ENCODE data around the gene MRGPRE. TPM values are rescaled to one million over a fixed set of nuclear protein-coding genes. Genes with fewer than 3 reads are reported as not detected.

MRGPRE gene
- total RNA-seq, 2 donors from 2014 or later, result not detected

GRCh38 chr11:3227568-3228444 lies 4.4 kb downstream of the MRGPRE start:
- Histone ChIP-seq H3K27ac (no peak overlapping the region), H3K4me3 (no peak overlapping the region), H3K4me1 (ENCODE audit: control insufficient read depth in 1 of 2, low read depth in 2 of 2) (peaks cover 0 to 12% of the 10 kb centered on the region in 2 donors), H3K9me3 (no peaks in the 10 kb centered on the region), H3K36me3 (no peaks in the 10 kb centered on the region), H3K27me3 (replicated peaks; ENCODE audit: insufficient read depth) (no peaks in the 10 kb centered on the region)
- no peak for DNase-seq (ENCODE audit: low spot score)
- no peak for ATAC-seq (ENCODE audit: insufficient number of reproducible peaks, low FRiP score, low read depth)
- TF ChIP-seq CTCF (IDR thresholded peaks at IDR 0.05), result no peak

GRCh38 chr11:3226846-3227567 lies 5.2 kb downstream of the MRGPRE start:
- Histone ChIP-seq H3K4me1 (ENCODE audit: control insufficient read depth in 1 of 2, low read depth in 2 of 2) (peaks cover 0 to 6% of the 10 kb centered on the region in 2 donors), H3K9me3 (no peaks in the 10 kb centered on the region), H3K27me3 (replicated peaks; ENCODE audit: insufficient read depth) (no peaks in the 10 kb centered on the region), H3K27ac (no peak overlapping the region), H3K36me3 (no peaks in the 10 kb centered on the region), H3K4me3 (no peak overlapping the region)
- TF ChIP-seq CTCF (IDR thresholded peaks at IDR 0.05), result no peak
- no peak for DNase-seq (ENCODE audit: low spot score)
- ATAC-seq (ENCODE audit: insufficient number of reproducible peaks, low FRiP score, low read depth), result no peak

- no peaks in the 10 kb centered on the region for H3K27me3 ChIP-seq (replicated peaks; ENCODE audit: insufficient read depth)
- TF ChIP-seq CTCF (IDR thresholded peaks at IDR 0.05), result no peak
- H3K9me3 ChIP-seq, result no peaks in the 10 kb centered on the region
- H3K4me3 ChIP-seq, result no peak overlapping the region
- no peak for ATAC-seq (ENCODE audit: insufficient number of reproducible peaks, low FRiP score, low read depth)
- no peak for DNase-seq (ENCODE audit: low spot score)
- no peaks in the 10 kb centered on the region for H3K36me3 ChIP-seq
- H3K27ac ChIP-seq, result no peak overlapping the region
- H3K4me1 ChIP-seq (ENCODE audit: control insufficient read depth in 1 of 2, low read depth in 2 of 2), result no peaks in the 10 kb centered on the region
Measured at GRCh38 chr11:3225826-3226750, 6.1 kb downstream of the MRGPRE start.

- no peaks in the 10 kb centered on the region for H3K27me3 ChIP-seq (replicated peaks; ENCODE audit: insufficient read depth)
- ATAC-seq (ENCODE audit: insufficient number of reproducible peaks, low FRiP score, low read depth) (no peak), DNase-seq (ENCODE audit: low spot score) (no peak)
Measured at GRCh38 chr11:3225159-3225758, 7.0 kb downstream of the MRGPRE start.

More at GRCh38 chr11:3225159-3225758, 7.0 kb downstream of the MRGPRE start:
- Histone ChIP-seq H3K4me1 (ENCODE audit: control insufficient read depth in 1 of 2, low read depth in 2 of 2) (no peaks in the 10 kb centered on the region), H3K4me3 (no peak overlapping the region), H3K27ac (no peak overlapping the region), H3K36me3 (no peaks in the 10 kb centered on the region), H3K9me3 (no peaks in the 10 kb centered on the region)
- TF ChIP-seq CTCF (IDR thresholded peaks at IDR 0.05), result no peak
